HG03103 (cell line): ENCODE data around the gene NCKAP5.
"Not testable (repeated sequence)": the region's sequence is repeated elsewhere in the genome, so short reads cannot be mapped to it uniquely, and the experiment has no call there.

ENCODE experiments used
- ATAC-seq: cut with Tn5 transposase; IDR thresholded peaks from one replicate; pipeline ENCODE4 v1.9.1; 2021; ENCODE audit warnings: low read depth; ENCODE audit not compliant: unreplicated experiment

NCKAP5 gene

DNA sequence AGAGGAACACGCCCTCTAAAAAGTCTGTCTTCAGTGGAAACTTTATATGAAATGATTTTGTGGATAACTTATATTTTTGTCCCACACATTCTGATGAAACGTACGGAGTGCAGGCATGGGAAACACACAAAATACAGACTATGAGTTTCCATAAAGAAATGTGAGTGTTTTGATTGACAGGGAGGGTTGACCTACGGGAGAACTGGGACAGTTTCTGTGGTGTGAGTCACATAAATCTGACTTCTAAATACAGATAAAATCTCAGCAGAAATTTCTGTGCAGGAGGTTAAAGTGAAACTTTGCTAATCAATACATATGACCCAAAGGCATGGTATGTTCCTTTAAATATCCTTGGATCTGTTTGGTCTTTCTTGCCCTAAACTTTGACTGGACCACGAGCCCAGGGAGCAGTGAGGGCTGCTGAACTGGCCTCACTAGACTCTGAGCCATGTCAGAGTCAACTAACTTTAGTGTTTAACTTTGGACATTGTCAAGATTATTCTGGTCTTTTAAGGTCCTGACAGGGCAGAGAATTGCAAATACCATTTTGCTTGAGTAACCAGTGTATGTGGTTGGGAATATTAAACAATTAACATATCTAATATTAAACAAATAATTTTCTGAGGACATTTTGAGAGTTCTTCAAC, 691.4 kb downstream of the NCKAP5 start:
- ATAC-seq, result no peak

DNA sequence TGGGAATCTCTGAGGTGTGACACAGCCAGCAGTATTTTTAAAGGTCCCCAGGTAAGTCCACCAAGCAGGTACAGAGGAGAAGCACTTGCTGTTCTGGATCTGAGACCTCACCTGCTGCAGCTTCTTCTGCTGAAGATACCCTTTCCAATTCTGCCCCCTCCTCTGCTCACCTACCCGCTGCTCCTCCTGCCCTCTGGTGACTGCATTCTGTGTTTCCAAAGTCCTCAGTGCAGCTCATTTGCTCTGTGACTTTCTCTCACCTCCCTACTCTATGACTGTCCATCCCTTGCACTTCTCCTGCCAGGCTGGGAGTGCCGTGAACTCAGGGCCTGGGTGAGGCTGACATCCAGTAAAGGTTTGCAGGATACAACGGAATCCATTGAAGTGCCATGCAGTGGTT, 693.1 kb downstream of the NCKAP5 start:
- no peak for ATAC-seq

DNA sequence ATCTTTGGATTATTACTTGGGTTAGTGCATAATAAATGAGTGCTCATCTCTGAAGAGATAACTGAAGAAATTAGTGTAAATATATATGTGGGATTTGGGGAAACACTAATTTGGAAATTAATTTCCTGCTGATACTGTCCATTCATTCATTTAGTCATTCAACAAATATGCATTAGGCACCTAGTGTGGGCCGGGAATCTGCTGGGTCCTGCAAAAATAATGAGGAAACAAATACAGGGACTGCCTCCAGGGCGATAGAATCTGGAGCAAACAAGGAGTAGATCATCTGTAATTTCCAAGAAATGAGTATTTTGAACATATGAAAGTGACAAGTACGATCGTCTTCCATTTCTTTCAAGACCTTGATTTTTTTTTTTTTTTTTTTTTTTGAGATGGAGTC, 694.5 kb downstream of the NCKAP5 start:
- no peak for ATAC-seq

DNA sequence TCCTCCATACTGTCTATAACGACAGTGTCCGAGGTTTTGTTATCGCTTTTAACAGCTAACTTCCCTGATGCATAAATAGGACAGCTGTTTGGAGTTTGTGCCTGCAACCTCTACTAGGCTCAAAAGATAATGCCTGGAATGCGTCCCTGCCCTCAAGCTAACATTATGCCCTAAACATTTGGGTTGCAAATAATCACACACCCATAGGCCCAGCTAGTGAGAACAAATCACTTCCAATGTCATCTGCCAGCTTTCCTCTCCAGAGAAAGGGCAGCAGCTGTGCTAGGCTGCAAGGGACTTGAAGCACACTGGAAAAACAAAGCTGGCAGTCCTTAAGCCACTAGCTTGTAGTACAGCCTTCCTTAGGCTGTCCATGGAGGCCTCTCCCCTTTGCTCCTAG, 696.4 kb downstream of the NCKAP5 start:
- ATAC-seq, result no peak

DNA sequence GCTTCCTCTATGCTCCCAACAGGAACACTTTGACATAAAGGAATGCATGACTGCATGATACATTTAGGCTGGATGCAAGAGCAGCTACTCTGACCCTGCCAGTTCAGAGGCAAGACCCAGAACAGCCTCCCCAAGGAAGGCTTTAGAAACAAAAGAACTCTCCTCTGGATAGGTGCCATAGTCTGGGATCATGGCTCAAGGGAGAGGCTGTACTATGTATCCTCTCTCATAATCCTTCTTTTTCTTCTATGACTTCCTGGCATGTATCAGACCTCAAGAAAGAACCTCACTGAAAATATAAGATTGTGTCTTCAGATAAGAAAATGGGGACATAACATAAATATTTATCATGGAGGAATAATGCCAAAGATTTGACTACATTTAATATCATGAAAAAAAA, 704.3 kb downstream of the NCKAP5 start:
- ATAC-seq, result no peak

DNA sequence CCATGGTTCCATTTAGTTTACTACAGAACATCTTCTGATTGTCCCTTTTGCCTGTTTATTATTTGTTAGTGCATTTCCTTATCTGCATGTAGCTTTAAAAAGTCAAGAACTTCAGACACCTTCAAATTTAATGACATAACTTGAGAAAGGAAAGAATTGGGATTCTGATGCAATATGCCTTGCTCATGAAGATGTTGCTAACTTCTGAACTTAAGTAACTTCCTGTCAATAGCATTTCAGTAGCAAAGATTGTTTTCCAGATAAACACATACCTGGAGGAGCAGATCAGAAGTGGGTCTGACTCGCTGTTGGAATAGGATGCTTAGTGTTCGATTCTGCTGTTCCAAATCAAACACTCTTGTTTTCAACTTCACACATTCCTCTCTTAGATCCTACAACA, 708.0 kb downstream of the NCKAP5 start:
- ATAC-seq, result no peak

DNA sequence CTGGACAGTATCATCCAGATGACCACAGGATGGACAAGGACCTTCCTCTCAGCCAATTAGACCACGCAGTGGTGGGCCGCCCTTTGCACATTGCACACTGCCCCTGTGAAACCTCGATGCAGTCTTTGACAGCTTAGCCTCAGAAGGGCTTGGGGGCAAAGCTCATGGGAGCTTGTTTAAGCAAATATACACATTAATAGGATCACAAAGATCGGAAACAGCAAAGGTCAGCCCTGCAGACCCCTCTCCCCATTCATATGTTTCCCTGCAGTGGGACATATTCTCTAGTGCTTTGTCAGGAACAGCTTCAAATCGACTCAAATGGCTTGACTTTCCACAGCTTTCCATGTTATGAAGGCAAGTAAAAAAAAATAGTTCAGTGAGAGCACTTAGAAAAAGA, 708.7 kb downstream of the NCKAP5 start:
- no peak for ATAC-seq

DNA sequence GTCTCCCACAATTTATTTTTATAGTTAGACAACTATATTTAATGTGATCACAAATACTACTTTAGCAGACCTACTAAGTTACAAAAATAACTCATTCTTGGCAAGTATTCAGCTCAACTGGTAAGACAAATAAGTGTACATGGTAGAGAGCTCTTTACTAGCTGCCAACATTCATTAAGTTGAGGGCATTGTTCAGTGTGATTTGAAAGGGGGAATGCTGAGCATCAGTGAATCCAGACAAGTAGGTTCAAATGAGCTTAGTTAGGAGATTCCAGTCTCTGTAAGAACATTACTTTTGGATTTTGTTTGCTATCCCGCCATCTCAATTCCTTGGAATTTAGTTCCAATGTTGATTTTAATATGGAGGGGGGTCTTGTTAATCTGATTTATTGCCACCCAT, 710.9 kb downstream of the NCKAP5 start:
- ATAC-seq, result no peak

DNA sequence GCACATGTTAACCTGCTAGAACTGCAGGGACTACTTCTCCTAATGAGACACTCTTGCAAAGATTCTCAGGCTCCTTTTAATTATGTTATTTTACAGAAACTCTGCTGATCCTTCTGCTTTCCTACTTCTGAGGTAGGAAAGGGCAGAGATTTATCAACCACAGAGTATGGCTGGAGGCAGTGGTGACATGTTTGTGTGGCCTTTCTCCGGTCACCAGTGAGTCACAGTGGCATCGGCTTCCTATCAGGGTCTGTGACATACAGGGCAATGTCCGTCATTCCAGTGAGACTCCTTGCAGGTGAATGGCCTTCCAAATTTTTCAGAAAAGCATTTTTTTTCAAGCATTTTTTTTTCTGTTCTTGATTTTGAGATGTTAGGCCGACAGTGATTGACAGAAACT, 717.6 kb downstream of the NCKAP5 start:
- no peak for ATAC-seq

DNA sequence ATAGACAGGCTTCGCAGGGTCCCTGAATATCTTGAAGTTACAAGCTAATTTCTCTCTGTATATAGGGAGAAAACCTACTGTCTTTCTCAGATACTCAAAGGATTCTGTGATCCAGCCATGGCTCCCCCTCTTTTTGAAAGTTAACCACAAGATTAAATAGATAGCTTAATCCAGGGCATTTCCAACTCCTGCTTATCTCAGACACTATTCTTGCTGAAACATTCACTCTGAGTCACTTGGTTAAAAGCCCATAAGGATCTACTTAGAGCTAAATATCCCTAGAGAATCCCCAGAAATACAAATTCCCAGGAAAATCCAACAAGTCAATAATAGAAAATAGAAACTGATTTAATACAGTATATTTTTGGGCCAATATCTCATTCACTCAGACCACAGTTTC, 719.1 kb downstream of the NCKAP5 start:
- ATAC-seq, result no peak

DNA sequence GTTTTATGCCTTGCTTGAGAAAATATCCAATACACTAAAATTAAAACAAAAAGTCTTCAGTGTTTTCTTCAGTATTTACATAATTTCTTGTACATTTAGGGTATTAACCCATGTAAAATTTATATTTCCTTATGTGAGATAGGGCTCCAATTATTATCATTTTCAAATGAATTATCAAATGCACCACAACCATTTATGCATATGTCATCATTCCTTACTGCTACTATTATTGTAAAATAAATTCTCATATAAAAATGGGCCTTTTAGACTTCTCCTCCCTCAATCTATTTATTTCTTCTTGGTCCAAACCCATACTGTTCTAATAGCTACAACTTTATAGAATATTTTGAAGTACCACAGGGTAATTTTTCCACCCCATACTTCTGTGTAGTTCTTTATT, 722.9 kb downstream of the NCKAP5 start:
- ATAC-seq, result no peak

DNA sequence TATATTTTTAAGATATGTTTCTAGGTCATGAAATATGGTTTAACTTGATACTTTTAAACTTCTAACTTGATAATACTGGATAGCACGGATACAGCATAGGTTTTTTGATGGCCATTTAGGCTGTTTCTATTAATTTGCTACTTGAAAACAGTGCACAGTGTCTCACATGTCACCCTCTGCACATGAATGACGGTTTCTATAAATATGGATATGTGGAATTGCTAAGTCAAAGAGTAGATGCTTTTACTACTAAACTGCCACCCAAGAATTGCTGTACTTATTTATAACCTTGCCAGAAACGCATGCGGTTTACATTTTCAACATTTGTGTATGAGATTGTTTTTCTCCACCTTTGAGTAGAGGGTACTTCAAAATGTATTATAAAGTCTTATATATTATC, 723.7 kb downstream of the NCKAP5 start:
- no peak for ATAC-seq

DNA sequence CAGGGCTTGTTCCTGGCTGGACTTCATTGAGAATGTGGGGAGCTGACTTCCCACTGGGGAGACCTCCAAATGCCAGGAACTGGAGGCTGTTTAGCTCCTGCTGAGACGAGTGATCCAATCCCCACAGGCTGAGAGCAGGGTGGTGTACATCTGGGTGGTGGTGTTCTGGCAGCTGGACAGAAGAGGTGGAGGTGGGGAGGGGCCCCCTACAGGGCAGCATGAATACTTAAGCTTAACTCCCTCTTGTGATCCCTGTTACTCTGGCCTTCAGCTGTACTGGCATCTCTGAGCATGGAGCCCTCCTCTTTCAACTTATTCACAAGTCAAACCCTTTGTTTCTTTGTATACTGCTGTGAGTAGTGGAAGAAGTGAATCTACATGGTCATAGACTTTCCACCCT, 730.5 kb downstream of the NCKAP5 start:
- ATAC-seq, result no peak

DNA sequence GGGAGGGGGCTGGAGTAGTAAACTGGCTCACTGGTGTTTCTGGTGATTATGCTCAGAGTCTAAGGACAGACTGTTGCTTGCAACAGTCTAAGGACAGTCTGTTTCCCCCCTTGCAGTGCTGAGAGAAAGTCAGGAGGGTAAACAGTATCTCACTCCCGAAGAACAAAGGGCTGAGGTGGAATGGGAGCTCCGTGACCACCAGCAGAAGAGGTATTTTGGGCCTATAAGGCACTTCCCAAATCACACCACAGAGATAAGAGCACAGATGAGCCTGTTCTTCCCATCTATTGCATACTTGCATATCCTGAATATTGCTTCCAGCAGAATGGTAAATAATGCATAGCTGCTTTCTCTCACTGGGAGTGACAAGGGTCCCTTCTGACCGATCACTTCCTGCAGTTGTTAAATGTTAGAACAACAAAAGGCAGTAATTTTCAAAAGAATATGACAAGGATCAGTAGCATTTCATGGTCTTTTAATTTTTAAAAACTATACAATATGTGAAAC, 737.9 kb downstream of the NCKAP5 start:
- no peak for ATAC-seq

DNA sequence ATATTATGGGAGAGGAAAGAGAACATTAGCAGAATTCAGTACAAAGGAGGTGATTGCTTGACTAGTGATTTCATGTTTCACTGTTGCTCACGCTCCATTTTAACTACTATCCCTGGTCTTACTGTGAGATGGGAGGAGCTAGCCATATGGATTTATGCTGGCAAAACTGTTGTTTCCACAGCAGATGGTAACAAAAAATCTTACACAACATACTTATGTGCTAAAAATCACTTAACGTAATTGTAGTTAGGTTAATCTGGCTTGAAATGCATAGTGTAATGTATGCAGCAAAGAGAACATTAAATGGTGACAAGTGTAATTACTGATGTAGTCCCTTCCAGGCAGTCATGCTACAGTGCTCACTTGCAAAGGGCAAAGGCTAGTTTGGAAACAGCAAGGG, 742.7 kb downstream of the NCKAP5 start:
- ATAC-seq, result no peak

DNA sequence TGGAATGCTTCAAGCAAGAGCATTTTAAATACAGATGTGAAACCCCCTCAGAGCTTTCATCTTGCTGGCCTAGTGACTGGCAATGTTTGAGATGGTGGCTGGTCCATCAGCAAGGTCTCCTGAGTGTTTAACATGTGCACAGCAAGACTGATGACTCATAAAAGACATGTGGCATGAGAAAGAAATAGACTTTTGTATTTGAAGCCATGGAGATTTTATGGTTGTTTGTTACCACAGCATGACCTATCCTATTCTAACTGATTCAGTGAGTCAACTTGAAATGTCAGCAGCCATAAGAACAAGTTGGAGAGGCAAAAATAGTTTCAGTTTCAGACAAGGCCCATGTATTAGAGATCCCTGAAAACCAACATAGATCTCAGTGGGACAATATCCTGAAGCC, 743.5 kb downstream of the NCKAP5 start:
- ATAC-seq, result no peak

DNA sequence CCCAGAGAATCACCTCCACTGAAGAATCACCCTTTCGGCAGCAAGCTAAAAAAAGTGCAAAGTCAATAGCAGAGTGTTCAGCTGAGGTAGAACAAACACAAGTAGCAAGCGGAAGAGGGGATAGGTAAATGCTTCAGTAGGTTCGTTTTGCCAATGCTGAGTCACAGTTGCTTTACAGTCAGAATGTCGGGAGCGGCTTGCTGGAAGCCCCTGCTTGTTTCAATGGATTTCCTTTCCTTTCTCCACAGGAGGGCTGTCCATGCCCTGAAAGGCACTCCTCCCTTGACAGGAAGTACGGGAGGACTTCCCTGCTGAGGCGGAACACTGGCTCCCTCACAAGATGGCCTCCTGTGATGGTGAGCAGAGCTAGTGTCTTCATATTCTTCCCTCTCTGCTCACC, 752.0 kb downstream of the NCKAP5 start:
- no peak for ATAC-seq

DNA sequence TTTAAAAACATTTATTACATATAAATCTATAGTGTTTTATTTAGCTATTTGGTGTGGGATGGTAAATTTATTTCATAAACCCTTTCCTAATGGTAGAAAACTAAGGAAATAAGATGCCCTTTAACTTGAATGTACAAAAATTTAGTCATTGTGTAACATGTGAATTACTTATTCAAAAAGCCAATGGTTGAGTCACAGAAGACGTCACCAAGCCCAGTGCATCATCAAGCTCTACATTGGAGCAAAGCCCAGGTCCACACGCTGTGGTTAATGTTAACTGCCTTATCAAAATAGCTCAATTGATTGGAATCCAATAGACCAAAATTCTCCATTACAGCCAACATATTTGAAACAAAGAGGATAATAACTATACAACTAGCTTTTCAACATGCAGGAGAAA, 752.7 kb downstream of the NCKAP5 start:
- no peak for ATAC-seq

DNA sequence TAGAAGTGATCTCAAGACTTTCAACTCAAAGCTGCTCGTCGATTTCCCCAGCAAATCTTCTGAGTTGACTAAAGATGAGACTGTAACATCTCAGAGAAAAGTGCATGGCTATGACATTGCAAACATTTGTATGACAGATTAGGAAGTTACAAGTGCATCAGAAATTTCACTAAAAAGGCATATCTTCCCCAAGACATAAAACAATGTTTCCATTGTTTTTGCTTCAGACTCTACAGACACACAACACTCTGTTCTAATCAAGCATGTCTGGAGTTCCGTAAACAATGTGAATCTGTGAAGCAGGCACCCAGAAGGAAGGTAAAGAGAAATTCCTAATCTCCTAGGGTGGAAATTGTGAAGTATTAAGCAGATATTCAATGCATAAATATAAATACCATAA, 753.6 kb downstream of the NCKAP5 start:
- no peak for ATAC-seq

DNA sequence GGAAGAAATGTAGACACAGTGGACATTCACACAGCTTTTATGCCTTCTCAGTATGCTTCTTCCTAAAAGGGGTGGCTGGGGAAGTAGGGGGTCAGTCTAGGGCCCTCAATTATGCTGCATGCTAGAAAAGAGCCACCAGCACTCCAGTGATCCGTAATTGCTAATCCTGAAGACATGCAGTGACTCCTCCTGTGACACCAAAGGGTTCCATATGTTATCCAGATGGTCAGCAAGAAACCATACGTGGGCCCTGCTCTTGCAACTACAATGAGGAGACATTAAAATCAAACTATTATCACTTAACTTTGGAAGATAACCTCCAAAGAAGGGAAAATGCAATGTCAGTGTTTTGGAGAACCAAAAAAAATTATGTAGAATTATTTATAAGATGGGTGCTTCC, 754.8 kb downstream of the NCKAP5 start:
- no peak for ATAC-seq

DNA sequence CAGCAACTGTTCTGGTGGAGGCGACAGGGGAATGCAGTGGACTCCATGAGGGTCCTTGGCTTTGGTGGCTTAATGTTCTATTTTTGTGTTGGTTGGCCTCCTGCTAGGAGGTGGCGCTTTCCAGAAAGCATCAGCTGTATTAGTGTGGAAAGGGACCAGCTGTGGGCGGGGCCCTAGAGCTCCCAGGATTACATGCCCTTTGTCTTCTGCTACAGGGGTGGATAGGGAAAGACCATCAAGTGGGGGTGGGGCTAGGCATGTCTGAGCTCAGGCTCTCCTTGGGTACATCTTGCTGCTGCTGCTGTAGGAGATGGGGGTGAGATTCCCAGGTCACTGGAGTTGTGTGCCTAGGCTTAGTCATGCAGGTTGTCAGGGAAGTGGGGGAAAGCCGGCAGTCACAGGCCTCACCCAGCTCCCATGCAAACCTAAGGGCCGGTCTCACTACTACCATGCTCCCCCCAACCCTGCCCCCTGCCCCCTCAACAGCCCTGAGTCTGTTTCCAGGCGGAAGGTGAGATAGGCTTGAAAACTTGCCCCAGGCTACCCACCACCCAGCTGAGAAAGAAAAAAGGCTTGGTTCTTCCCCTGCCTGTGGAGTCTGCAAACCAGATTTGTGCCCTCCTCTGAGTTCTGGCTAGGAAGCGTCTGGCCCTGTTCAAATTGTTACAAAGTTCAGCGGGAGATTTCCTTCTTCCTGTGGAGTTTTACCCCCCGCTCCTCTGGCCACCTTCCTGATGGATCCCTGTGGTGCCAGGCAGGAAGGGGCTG, 756.9 kb downstream of the NCKAP5 start:
- no peak for ATAC-seq

DNA sequence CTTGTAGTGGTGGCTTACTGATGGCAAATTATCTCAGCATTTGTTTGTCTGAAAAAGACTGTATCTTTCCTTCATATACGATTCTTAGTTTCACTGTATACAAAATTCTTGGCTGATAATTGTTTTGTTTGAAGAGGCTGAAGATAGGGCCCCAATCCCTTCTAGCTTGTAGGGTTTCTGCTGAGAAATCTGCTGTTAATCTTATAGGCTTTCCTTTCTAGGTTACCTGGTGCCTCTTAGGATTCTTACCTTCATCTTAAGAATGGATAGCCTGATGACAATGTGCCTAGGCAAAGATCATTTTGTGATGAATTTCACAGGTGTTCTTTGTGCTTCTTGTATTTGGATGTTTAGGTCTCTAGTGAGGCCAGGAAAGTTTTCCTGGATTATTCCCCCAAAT, 758.3 kb downstream of the NCKAP5 start:
- ATAC-seq, result not testable (repeated sequence)
